Upper lobe of right lung (tissue), 1 donor: ENCODE results near the gene NUAK1. TPM values are rescaled to one million over a fixed set of nuclear protein-coding genes. Genes with fewer than 3 reads are reported as not detected.

ENCODE experiments used
- ATAC-seq: fragments of 200-7000 bp; cut with Tn5 transposase; one replicate; pipeline ENCODE4 v1.9.1; 2020; ENCODE audit warnings: mild to moderate bottlenecking, moderate library complexity
- DNase-seq: peaks from one replicate; pipeline ENCODE4 v3.0.0-alpha.2; 2020
- H3K27ac ChIP-seq: fragments of 200-600 bp; one replicate; pipeline ENCODE4 v1.8.0; 2022
- H3K27me3 ChIP-seq: fragments of 200-600 bp; one replicate; pipeline ENCODE4 v1.8.0; 2022; ENCODE audit warnings: mild to moderate bottlenecking
- H3K36me3 ChIP-seq: fragments of 200-600 bp; one replicate; pipeline ENCODE4 v1.8.0; 2022
- H3K4me1 ChIP-seq: fragments of 200-600 bp; one replicate; pipeline ENCODE4 v1.8.0; 2022
- H3K4me3 ChIP-seq: fragments of 200-600 bp; one replicate; pipeline ENCODE4 v1.8.0; 2022; ENCODE audit warnings: mild to moderate bottlenecking
- H3K9me3 ChIP-seq: fragments of 200-600 bp; one replicate; pipeline ENCODE4 v1.8.0; 2022
- intact Hi-C: fragments of 100-400 bp; cut with DNase I; formaldehyde crosslinking; loops from one replicate; pipeline ENCODE4 v1.11.0; 2022
- long read RNA-seq: library from polyadenylated mRNA; unstranded; transcript quantifications from one replicate; pipeline ENCODE4 v2.0.0, GENCODE V29; 2021
- total RNA-seq: library from RNA; stranded (reverse); fragmentation: NEBNext Ultra II Directional; extraction: Animal tissue kit (Norgen Biotek cat#: 25700); gene quantifications from one replicate; pipeline ENCODE4 v1.2.1, GENCODE V29; 2021
- TF ChIP-seq, protein P1 (sequence below): fragments of 200-600 bp; IDR thresholded peaks from one replicate; pipeline ENCODE4 v1.8.0; 2022; ENCODE audit warnings: antibody characterized with exemption
- donor health status: DM: no; HTN: yes; CAD: no; lungs with severe emphysema.

Gene NUAK1
- 40.8 TPM for total RNA-seq
- long read RNA-seq, full-length matches to known transcripts: 17 of 42 reads
- long read RNA-seq, partial matches to known transcripts: 2 of 42 reads
- long read RNA-seq, other reads (novel, unspliced or antisense): 23 of 42 reads

DNA sequence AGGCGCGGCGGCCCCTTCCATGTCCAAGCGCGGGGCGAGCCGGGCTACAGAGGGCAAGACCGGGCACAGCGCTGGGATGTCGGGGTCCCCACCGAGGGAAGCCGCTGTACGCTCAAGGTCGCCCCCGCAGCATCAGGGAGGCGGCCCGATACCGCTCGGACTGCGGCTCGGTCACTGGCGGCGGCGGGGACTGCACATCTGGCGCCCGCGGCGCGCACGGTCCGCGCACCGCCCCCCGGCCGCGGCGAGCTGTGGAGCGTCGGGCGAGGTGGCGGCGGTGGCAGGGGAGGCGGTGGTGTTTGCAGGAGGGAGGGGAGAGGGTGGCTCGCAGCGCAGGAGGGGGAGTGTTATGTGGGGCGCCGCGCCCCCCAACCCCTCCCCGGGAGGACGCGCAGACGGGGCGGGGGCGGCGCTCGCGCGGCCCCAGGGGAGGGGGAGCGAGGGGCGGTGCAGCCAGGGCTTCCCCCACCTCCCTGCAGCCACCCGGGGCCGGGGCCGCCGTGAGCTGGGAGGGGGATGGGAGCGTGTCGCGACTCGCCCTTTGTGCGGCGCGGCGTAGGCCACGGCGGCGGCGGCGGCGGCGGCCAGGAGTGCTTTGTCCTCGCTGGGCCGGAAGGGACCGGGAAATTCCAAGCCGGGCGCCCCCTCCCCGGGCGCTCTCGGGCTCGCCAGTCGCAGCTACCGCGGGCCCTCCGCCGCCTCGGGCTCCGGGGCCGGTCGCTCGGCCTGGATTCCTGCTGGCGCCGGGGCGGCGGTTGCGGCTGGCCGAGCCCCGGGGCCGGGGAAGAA, at the start of gene NUAK1:
NUAK1 (minus strand) TSS at position 322 of the 789 bp plus-strand sequence; CDS start at position 21, 301 bp downstream.
- Histone ChIP-seq H3K9me3 (no peaks in the 10 kb centered on the region), H3K4me3 (peak within 1 kb of the TSS; percentile 66), H3K27ac (peak within 1 kb of the TSS; percentile 83), H3K4me1 (peaks cover 16% of the 10 kb centered on the region), H3K27me3 (peaks cover 12% of the 10 kb centered on the region), H3K36me3 (no peaks in the 10 kb centered on the region)
- TF ChIP-seq, protein P1, sequence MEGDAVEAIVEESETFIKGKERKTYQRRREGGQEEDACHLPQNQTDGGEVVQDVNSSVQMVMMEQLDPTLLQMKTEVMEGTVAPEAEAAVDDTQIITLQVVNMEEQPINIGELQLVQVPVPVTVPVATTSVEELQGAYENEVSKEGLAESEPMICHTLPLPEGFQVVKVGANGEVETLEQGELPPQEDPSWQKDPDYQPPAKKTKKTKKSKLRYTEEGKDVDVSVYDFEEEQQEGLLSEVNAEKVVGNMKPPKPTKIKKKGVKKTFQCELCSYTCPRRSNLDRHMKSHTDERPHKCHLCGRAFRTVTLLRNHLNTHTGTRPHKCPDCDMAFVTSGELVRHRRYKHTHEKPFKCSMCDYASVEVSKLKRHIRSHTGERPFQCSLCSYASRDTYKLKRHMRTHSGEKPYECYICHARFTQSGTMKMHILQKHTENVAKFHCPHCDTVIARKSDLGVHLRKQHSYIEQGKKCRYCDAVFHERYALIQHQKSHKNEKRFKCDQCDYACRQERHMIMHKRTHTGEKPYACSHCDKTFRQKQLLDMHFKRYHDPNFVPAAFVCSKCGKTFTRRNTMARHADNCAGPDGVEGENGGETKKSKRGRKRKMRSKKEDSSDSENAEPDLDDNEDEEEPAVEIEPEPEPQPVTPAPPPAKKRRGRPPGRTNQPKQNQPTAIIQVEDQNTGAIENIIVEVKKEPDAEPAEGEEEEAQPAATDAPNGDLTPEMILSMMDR: no peak
- ATAC-seq (peak; percentile 76), DNase-seq (peak; percentile 79)
- intact Hi-C loops: loop anchor here (10.0 kb wide), 1 partner anchor 714 kb away; no protein-coding TSS in a partner anchor

DNA sequence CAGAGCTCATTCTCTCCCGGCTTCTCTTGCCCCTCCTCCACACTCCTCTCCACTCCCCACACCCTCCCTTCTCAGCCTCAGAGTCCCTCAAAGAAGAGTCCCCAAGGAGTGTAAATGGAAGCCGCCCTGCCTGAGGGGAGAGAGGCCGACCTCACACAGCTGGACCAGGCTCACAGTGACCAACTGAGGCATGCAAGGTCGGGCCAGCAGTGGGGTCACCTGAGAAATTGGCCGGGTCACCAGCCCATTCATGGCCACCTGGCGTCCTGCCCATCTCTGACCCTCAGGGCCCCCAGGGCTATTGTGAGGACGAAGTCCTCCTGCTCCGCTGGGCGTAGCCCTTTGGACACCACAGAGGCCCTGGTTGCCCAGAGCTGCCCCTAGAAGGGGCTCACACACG, 49.5 kb upstream of the NUAK1 start:
- Histone ChIP-seq H3K4me3 (no peak overlapping the region), H3K27me3 (no peaks in the 10 kb centered on the region), H3K36me3 (no peaks in the 10 kb centered on the region), H3K9me3 (no peaks in the 10 kb centered on the region), H3K27ac (no peak overlapping the region), H3K4me1 (no peaks in the 10 kb centered on the region)
- ATAC-seq (peak; percentile 36), DNase-seq (no peak)
- intact Hi-C loops: no loop called here
- TF ChIP-seq, protein P1: no peak

DNA sequence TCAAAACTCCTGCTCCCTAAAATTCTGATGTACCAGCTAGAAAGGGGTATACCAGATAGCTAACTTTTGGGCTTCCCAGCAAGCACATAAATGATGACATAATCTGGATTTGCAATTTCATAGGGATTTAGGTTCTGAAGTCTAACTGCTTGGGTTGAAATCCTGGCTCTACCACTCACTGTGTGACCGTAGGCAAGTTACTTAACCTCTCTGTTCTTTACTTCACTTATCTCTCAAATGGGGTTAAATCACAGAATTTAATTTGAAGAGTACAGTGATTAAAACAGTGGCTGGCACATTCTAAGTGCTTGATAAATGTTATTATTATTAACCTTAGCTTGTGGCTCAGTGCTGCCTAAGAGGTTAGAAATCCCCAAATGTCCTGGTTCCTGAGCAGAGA, 49.1 kb upstream of the NUAK1 start:
- H3K4me1 ChIP-seq: no peaks in the 10 kb centered on the region
- no peak overlapping the region for H3K4me3 ChIP-seq
- H3K27me3 ChIP-seq: no peaks in the 10 kb centered on the region
- no peak for DNase-seq
- H3K9me3 ChIP-seq: no peaks in the 10 kb centered on the region
- intact Hi-C loops: no loop called here
- H3K27ac ChIP-seq: no peak overlapping the region
- no peaks in the 10 kb centered on the region for H3K36me3 ChIP-seq
- no peak for ATAC-seq
- TF ChIP-seq, protein P1: no peak

DNA sequence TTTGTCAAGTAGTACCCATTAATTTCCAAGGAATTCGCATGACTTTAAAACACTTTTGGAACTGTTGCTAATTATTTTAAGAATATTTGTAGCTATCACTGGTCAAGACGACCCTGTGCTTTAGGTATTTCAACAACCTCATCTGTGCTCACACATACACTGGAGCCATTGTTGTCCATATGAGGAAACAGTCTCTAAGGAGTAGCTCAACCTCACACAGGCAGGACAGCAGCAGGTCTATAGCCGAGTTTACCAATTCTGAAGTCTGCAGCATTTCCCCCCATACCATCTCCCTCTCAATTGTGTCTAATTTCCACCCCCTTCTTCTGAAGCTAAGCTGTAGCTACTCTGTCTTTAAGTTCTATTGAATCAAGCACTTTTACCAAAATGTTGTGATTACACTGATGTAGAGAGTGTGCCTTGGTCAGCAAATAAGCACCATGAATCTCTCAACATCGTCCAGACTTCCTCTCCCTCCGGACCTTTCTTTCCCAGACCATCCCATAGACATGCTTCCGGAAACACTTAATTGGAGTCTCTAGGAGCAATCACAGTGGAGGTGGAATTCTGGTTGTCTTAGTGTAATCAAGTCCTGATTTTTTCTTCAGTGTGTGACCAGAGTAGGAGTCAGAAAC, 48.5 kb upstream of the NUAK1 start:
- H3K4me3 ChIP-seq: no peak overlapping the region
- ATAC-seq: no peak
- TF ChIP-seq, protein P1: no peak
- H3K9me3 ChIP-seq: no peaks in the 10 kb centered on the region
- no peak overlapping the region for H3K27ac ChIP-seq
- no peaks in the 10 kb centered on the region for H3K27me3 ChIP-seq
- intact Hi-C loops: no loop called here
- no peaks in the 10 kb centered on the region for H3K4me1 ChIP-seq
- H3K36me3 ChIP-seq: no peaks in the 10 kb centered on the region
- no peak for DNase-seq

DNA sequence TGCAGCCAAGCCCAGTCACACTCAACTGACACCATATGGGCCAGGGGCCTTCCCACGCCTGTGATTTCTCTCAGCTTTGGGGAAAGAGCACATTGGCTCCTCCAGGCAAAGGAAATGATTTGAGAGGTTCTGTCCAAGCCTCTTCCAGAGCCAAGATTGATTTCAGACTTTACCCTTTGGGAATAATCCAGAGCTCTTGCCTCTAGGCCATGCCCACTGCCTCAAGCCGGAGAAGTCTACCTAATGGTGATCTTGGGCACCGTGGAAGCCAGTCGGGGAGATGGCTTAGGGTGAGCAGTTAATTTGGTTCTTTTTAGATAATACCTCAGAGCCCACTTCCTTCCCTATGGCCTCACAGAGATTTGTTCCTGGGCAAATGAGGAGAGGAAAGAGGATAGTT, 45.0 kb upstream of the NUAK1 start:
- H3K9me3 ChIP-seq: no peaks in the 10 kb centered on the region
- DNase-seq (no peak), ATAC-seq (no peak)
- H3K4me1 ChIP-seq: no peaks in the 10 kb centered on the region
- no peaks in the 10 kb centered on the region for H3K36me3 ChIP-seq
- intact Hi-C loops: no loop called here
- TF ChIP-seq, protein P1: no peak
- no peak overlapping the region for H3K4me3 ChIP-seq
- H3K27ac ChIP-seq: no peak overlapping the region
- no peaks in the 10 kb centered on the region for H3K27me3 ChIP-seq
